Colonic mucosa (tissue), 4 donors: ENCODE data around the gene PAX3. TPM values are rescaled to one million over a fixed set of nuclear protein-coding genes. Genes with fewer than 3 reads are reported as not detected.
A peak's percentile ranks its signal among the peaks of the same experiment; 100 is the strongest.

Experiments used
- DNase-seq: peaks from one replicate; pipeline ENCODE4 v3.0.0-alpha.2; 2020
- H3K27ac ChIP-seq: fragments of 200-600 bp; one replicate; pipeline ENCODE4 v1.8.0; 2021
- H3K27me3 ChIP-seq: fragments of 200-600 bp; one replicate; pipeline ENCODE4 v1.8.0; 2021
- H3K36me3 ChIP-seq: fragments of 200-600 bp; one replicate; pipeline ENCODE4 v1.8.0; 2021
- H3K4me1 ChIP-seq: fragments of 200-600 bp; one replicate; pipeline ENCODE4 v1.8.0; 2021; ENCODE audit warnings: mild to moderate bottlenecking
- H3K4me3 ChIP-seq: fragments of 200-600 bp; one replicate; pipeline ENCODE4 v1.8.0; 2021
- H3K9ac ChIP-seq, 2 donors: one replicate each; pipeline ENCODE4 v1.7.0; 2013; ENCODE audit warnings: control low read depth in 2 of 2, low read depth in 2 of 2, low read length in 2 of 2
- H3K9me3 ChIP-seq: fragments of 200-600 bp; one replicate; pipeline ENCODE4 v1.8.0; 2021
- intact Hi-C: fragments of 100-400 bp; cut with DNase I; formaldehyde crosslinking; loops from one replicate; pipeline ENCODE4 v1.14.1; 2022
- total RNA-seq, 2 donors: library from RNA; stranded (reverse); fragmentation: NEBNext Ultra II Directional in 1 of 2; extraction: Animal tissue kit (Norgen Biotek cat#: 25700) in 1 of 2; gene quantifications; one replicate each; pipeline ENCODE4 v1.2.1, GENCODE V29; 2021
- TF ChIP-seq, protein P1 (sequence below): fragments of 200-600 bp; IDR thresholded peaks from one replicate; pipeline ENCODE4 v1.8.0; 2022; ENCODE audit warnings: antibody characterized with exemption, mild to moderate bottlenecking
- donor health status: healthy.
- donor health status: DM: no; HTN: no; CAD: no.
- donor health status: DM: no; HTN: no; CAD: no.

Gene PAX3
- total RNA-seq, 2 donors from 2014 or later = 0.16 TPM; not detected in 1

DNA sequence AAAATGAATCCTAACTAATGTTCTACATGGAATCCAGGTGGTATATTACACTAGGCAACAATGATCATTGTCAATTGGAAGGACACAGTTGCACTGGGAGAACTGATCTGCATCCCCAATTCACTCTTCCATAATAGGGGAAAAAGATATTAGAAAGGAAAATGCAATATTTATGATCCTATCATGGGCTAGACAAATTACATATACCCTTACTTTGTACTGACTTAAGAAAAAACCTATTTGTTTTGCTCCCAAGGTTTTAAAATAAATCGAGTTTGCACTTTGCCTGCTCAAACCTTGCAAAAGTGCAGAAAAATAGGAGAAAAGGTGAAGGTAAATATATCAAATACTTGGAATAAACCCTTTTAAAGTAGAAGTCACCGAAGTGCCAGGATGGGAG lies 11.0 kb upstream of the PAX3 start:
- Histone ChIP-seq H3K27me3 (peaks cover 90% of the 10 kb centered on the region), H3K4me1 (peaks cover 18% of the 10 kb centered on the region), H3K9me3 (no peaks in the 10 kb centered on the region), H3K9ac (no peak overlapping the region), H3K27ac (no peak overlapping the region), H3K4me3 (no peak overlapping the region), H3K36me3 (no peaks in the 10 kb centered on the region)
- intact Hi-C loops = no loop called here
- TF ChIP-seq, protein P1, sequence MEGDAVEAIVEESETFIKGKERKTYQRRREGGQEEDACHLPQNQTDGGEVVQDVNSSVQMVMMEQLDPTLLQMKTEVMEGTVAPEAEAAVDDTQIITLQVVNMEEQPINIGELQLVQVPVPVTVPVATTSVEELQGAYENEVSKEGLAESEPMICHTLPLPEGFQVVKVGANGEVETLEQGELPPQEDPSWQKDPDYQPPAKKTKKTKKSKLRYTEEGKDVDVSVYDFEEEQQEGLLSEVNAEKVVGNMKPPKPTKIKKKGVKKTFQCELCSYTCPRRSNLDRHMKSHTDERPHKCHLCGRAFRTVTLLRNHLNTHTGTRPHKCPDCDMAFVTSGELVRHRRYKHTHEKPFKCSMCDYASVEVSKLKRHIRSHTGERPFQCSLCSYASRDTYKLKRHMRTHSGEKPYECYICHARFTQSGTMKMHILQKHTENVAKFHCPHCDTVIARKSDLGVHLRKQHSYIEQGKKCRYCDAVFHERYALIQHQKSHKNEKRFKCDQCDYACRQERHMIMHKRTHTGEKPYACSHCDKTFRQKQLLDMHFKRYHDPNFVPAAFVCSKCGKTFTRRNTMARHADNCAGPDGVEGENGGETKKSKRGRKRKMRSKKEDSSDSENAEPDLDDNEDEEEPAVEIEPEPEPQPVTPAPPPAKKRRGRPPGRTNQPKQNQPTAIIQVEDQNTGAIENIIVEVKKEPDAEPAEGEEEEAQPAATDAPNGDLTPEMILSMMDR = no peak
- no peak for DNase-seq

DNA sequence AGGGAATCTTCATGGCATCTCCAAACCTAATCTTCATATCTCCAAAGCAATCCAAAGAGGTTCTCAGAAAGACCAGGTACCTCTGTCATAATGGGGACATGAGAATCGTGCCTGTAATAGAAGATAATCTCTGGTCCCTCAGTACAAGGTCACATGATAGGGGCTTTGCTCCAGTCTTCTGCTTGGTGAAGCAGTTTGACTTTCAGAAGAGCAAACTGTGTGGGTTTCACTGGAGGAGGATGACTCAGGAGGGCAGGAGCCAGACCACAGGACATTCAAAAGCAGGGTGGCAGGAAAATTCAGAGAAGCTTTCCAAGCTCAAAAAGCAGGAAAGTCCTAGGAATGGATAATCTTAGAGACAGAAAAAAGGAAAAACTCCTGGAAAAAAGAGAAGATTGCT lies 10.6 kb upstream of the PAX3 start:
- H3K36me3 ChIP-seq = no peaks in the 10 kb centered on the region
- TF ChIP-seq, protein P1 = no peak
- H3K27ac ChIP-seq = no peak overlapping the region
- peaks cover 92% of the 10 kb centered on the region for H3K27me3 ChIP-seq
- no peak for DNase-seq
- no peak overlapping the region for H3K4me3 ChIP-seq
- intact Hi-C loops = no loop called here
- peaks cover 18% of the 10 kb centered on the region for H3K4me1 ChIP-seq
- H3K9ac ChIP-seq = no peak overlapping the region
- no peaks in the 10 kb centered on the region for H3K9me3 ChIP-seq

DNA sequence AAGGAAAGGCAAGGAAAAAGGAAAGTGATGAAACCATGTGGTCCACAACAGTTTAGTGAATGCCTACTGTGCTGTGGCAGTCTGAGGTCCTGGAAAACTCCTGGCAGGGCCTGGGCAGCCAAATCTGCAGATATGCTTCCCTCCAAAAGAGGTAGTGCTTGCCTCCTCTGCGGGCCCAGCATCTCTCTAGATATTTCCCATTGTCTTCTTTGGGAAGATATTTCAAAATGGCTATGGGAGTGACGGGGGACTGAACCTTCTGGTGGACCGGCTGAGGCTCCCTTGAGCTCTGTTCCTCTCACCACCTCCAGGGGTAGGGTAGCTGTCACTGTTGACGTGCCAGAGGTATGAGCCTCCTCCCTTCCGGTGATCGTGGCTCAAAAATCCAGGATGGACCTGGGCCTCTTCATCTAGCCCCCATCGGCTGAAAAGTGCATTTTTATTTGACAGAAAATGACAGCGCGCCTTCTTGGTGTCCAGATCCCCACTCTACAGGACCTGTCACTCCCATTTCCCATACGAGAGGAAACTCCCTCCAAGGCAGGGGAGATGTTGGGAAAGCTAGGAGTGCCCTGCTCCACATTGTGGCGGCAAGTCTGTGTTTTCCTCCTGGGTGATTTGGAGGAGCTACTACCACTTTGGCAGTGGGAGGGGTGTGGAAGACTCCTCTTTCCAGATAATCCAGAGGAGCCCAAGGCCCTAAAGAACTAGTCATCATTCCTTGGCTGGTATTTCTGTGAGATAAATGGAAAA lies 9.4 kb upstream of the PAX3 start:
- H3K36me3 ChIP-seq = no peaks in the 10 kb centered on the region
- no peak overlapping the region for H3K9ac ChIP-seq
- no peak overlapping the region for H3K27ac ChIP-seq
- no peaks in the 10 kb centered on the region for H3K9me3 ChIP-seq
- H3K4me1 ChIP-seq = peaks cover 18% of the 10 kb centered on the region
- TF ChIP-seq, protein P1 = no peak
- no peak for DNase-seq
- intact Hi-C loops = no loop called here
- H3K4me3 ChIP-seq = no peak overlapping the region
- H3K27me3 ChIP-seq = peaks cover 92% of the 10 kb centered on the region

DNA sequence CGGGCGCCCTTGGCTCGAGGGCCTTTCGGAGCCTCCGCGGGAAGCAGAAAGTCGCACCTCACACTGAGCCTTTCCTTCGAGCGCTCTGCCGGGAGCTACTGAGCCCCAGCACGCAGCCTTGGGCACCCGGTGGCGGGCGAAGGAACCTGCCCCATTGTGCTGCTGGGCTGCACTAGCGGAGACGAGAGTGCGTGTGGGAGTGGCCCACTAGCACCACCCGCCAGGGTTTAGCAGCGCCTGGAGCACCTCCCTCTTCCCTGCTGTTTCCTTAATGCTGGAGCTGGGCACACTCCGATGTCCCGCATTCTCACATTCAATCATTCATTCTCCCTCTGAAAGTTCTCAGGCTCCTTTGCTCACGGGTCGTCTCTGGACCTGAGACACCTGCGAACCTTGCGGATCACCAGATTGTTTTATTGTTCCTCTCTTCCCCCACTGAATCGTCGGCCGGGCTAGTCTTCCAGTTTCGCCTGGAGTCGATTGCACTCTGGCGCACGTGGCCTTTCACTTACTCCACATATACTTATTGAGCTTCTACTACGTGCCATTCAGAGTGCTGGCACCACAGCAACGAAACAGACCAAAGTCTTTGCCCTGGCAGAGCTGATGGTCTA lies 8.5 kb upstream of the PAX3 start:
- Histone ChIP-seq H3K27ac (no peak overlapping the region), H3K9me3 (no peaks in the 10 kb centered on the region), H3K27me3 (peaks cover 94% of the 10 kb centered on the region), H3K36me3 (no peaks in the 10 kb centered on the region), H3K4me3 (no peak overlapping the region), H3K9ac (no peak overlapping the region), H3K4me1 (peaks cover 18% of the 10 kb centered on the region)
- TF ChIP-seq, protein P1 = no peak
- intact Hi-C loops = no loop called here
- peak; percentile 62 for DNase-seq

DNA sequence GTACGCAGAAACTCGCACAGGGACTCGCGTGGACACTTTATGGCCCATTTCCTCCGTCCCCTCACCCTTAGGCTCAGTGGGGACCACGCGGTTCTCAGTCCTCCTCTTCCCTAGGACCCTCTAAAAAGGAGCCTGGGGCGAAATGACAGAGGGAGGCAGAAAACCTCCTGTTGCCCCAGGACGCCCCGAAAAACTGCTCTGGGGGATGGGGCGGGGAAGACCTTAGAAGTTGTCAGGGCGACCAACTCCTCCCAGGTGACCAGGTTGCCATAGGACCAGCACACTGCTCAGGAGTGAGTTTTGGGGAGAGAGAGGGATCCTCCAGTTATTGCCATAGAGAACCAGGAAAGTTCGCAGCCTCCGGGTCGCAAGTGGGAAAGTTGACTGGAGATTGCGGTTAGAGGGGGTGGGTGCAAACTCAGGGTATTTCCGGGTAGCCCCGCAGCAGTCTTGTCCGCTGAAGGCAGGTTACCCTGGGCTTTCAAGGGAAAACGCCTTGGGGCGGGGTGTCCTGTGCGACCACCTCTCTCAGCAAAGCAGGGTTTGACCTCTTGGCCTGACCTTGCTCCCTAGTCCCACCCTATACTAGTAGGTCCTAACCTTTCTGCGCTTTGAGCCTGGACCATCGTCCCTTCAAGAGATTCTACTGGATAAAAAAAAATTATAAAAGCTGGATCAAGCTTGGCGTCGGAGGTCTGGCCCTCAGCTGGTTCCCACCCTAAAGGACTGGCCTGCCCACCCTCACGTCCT lies 7.8 kb upstream of the PAX3 start:
- TF ChIP-seq, protein P1 = no peak
- H3K9ac ChIP-seq = no peak overlapping the region
- no peak overlapping the region for H3K27ac ChIP-seq
- H3K4me1 ChIP-seq = peaks cover 18% of the 10 kb centered on the region
- H3K4me3 ChIP-seq = peak overlapping the region; percentile 43
- DNase-seq = no peak
- H3K36me3 ChIP-seq = no peaks in the 10 kb centered on the region
- H3K27me3 ChIP-seq = peaks cover 94% of the 10 kb centered on the region
- intact Hi-C loops = no loop called here
- no peaks in the 10 kb centered on the region for H3K9me3 ChIP-seq
